Esophagus squamous epithelium (tissue), 4 donors: ENCODE measurements around the gene S100A12.

Source experiments
- CTCF ChIP-seq, 6 experiments: fragments of 450-650 bp in 4 of 6; fragments of 200-600 bp in 2 of 6; sonication (generic) in 2 of 6; IDR thresholded peaks; one replicate each; pipeline ENCODE4 v1.5.1; 2016 to 2019; ENCODE audit warnings: antibody characterized with exemption in 6 of 6, mild to moderate bottlenecking in 4 of 6, moderate library complexity in 4 of 6
- POLR2A ChIP-seq, 4 donors: fragments of 450-650 bp; IDR thresholded peaks; one replicate each; pipeline ENCODE4 v1.6.1; 2017; ENCODE audit warnings: antibody characterized with exemption in 4 of 4, mild to moderate bottlenecking in 4 of 4, moderate library complexity in 3 of 4

GRCh38 chr1:153403421-153404085 lies 28.1 kb upstream of the S100A12 start:
- TF ChIP-seq CTCF (IDR thresholded peaks at IDR 0.05) (no peak), POLR2A (IDR thresholded peaks at IDR 0.05) (no peak)
